ENCODE data around the gene FAM117A. TPM values are rescaled to one million over a fixed set of nuclear protein-coding genes. Genes with fewer than 3 reads are reported as not detected.

The FAM117A gene
- total RNA-seq, 1 experiment from 2014 or later = 21.8 TPM

- Histone ChIP-seq H3K4me3 (ENCODE audit: insufficient read depth, low read depth, low read length) (peak overlapping the region; percentile 4; the same call in 1 of the 2 replicates), H3K27me3 (ENCODE audit: control insufficient read depth, insufficient read depth, low read length) (no peaks in the 10 kb centered on the region), H3K36me3 (replicated peaks; ENCODE audit: control insufficient read depth, insufficient read depth, low read length) (no peaks in the 10 kb centered on the region; the same call in 1 of the 2 replicates)
- DNase-seq = peak; percentile 84
Observed at GRCh38 chr17:49694847-49695697, 68.9 kb downstream of the FAM117A start.

- no peaks in the 10 kb centered on the region for H3K27me3 ChIP-seq (ENCODE audit: control insufficient read depth, insufficient read depth, low read length)
- no peaks in the 10 kb centered on the region for H3K36me3 ChIP-seq (replicated peaks; ENCODE audit: control insufficient read depth, insufficient read depth, low read length)
- no peak overlapping the region for H3K4me3 ChIP-seq (ENCODE audit: insufficient read depth, low read depth, low read length)
- no peak for DNase-seq
Observed at GRCh38 chr17:49692751-49693150, 71.2 kb downstream of the FAM117A start.

- H3K4me3 ChIP-seq (ENCODE audit: insufficient read depth, low read depth, low read length) = no peak overlapping the region
- DNase-seq = peak; percentile 78
- no peaks in the 10 kb centered on the region for H3K36me3 ChIP-seq (replicated peaks; ENCODE audit: control insufficient read depth, insufficient read depth, low read length)
- H3K27me3 ChIP-seq (ENCODE audit: control insufficient read depth, insufficient read depth, low read length) = no peaks in the 10 kb centered on the region
Observed at GRCh38 chr17:49691677-49692191, 72.2 kb downstream of the FAM117A start.

- H3K27me3 ChIP-seq (ENCODE audit: control insufficient read depth, insufficient read depth, low read length) = no peaks in the 10 kb centered on the region
- H3K36me3 ChIP-seq (replicated peaks; ENCODE audit: control insufficient read depth, insufficient read depth, low read length) = no peaks in the 10 kb centered on the region
- no peak overlapping the region for H3K4me3 ChIP-seq (ENCODE audit: insufficient read depth, low read depth, low read length)
- no peak for DNase-seq
Observed at GRCh38 chr17:49691086-49691676, 72.8 kb downstream of the FAM117A start.

GRCh38 chr17:49690256-49690655 lies 73.7 kb downstream of the FAM117A start:
- H3K27me3 ChIP-seq (ENCODE audit: control insufficient read depth, insufficient read depth, low read length) = no peaks in the 10 kb centered on the region
- H3K4me3 ChIP-seq (ENCODE audit: insufficient read depth, low read depth, low read length) = no peak overlapping the region
- DNase-seq = no peak
- no peaks in the 10 kb centered on the region for H3K36me3 ChIP-seq (replicated peaks; ENCODE audit: control insufficient read depth, insufficient read depth, low read length)

GRCh38 chr17:49688848-49689247 lies 75.1 kb downstream of the FAM117A start:
- no peak for DNase-seq
- Histone ChIP-seq H3K4me3 (ENCODE audit: insufficient read depth, low read depth, low read length) (no peak overlapping the region), H3K36me3 (replicated peaks; ENCODE audit: control insufficient read depth, insufficient read depth, low read length) (no peaks in the 10 kb centered on the region), H3K27me3 (ENCODE audit: control insufficient read depth, insufficient read depth, low read length) (no peaks in the 10 kb centered on the region)

- H3K27me3 ChIP-seq (ENCODE audit: control insufficient read depth, insufficient read depth, low read length) = no peaks in the 10 kb centered on the region
- H3K36me3 ChIP-seq (replicated peaks; ENCODE audit: control insufficient read depth, insufficient read depth, low read length) = no peaks in the 10 kb centered on the region
- no peak overlapping the region for H3K4me3 ChIP-seq (ENCODE audit: insufficient read depth, low read depth, low read length)
- no peak for DNase-seq
Observed at GRCh38 chr17:49687878-49688491, 75.9 kb downstream of the FAM117A start.

GRCh38 chr17:49681106-49681979 lies 82.6 kb downstream of the FAM117A start:
- no peaks in the 10 kb centered on the region for H3K36me3 ChIP-seq (replicated peaks; ENCODE audit: control insufficient read depth, insufficient read depth, low read length)
- no peak overlapping the region for H3K4me3 ChIP-seq (ENCODE audit: insufficient read depth, low read depth, low read length)
- no peaks in the 10 kb centered on the region for H3K27me3 ChIP-seq (ENCODE audit: control insufficient read depth, insufficient read depth, low read length)
- no peak for DNase-seq

- no peaks in the 10 kb centered on the region for H3K36me3 ChIP-seq (replicated peaks; ENCODE audit: control insufficient read depth, insufficient read depth, low read length)
- H3K4me3 ChIP-seq (ENCODE audit: insufficient read depth, low read depth, low read length) = no peak overlapping the region
- no peak for DNase-seq
- no peaks in the 10 kb centered on the region for H3K27me3 ChIP-seq (ENCODE audit: control insufficient read depth, insufficient read depth, low read length)
Observed at GRCh38 chr17:49680314-49680713, 83.6 kb downstream of the FAM117A start.

GRCh38 chr17:49677933-49678847 lies 85.7 kb downstream of the FAM117A start, which contains the start of gene SPOP:
TSS of gene SPOP (minus strand) at chr17:49678097. CDS start at chr17:49622810, 55,287 bp downstream.
- H3K27me3 ChIP-seq (ENCODE audit: control insufficient read depth, insufficient read depth, low read length) = no peaks in the 10 kb centered on the region

GRCh38 chr17:49677134-49677932 lies 86.6 kb downstream of the FAM117A start:
- H3K36me3 ChIP-seq (replicated peaks; ENCODE audit: control insufficient read depth, insufficient read depth, low read length) = no peaks in the 10 kb centered on the region

More at GRCh38 chr17:49677933-49678847, 85.7 kb downstream of the FAM117A start, which contains the start of gene SPOP:
- DNase-seq = peak; percentile 99
- Histone ChIP-seq H3K4me3 (ENCODE audit: insufficient read depth, low read depth, low read length) (peak within 1 kb of the TSS; percentile 69), H3K36me3 (replicated peaks; ENCODE audit: control insufficient read depth, insufficient read depth, low read length) (no peaks in the 10 kb centered on the region)

GRCh38 chr17:49676276-49676868 lies 87.6 kb downstream of the FAM117A start:
- no peak for DNase-seq
- no peaks in the 10 kb centered on the region for H3K27me3 ChIP-seq (ENCODE audit: control insufficient read depth, insufficient read depth, low read length)
- no peak overlapping the region for H3K4me3 ChIP-seq (ENCODE audit: insufficient read depth, low read depth, low read length)
- no peaks in the 10 kb centered on the region for H3K36me3 ChIP-seq (replicated peaks; ENCODE audit: control insufficient read depth, insufficient read depth, low read length)

More at GRCh38 chr17:49677134-49677932, 86.6 kb downstream of the FAM117A start:
- Histone ChIP-seq H3K27me3 (ENCODE audit: control insufficient read depth, insufficient read depth, low read length) (no peaks in the 10 kb centered on the region), H3K4me3 (ENCODE audit: insufficient read depth, low read depth, low read length) (peak overlapping the region; percentile 69)
- DNase-seq = peak; percentile 97
